K562 (cell line): ENCODE results near the gene CCDC124. TPM values are rescaled to one million over a fixed set of nuclear protein-coding genes. Genes with fewer than 3 reads are reported as not detected.

Experiments
- CHD7 ChIP-seq: fragments of 200-600 bp; sonication (generic); IDR thresholded peaks from one replicate; pipeline ENCODE4 v1.6.1; 2012; ENCODE audit warnings: mild to moderate bottlenecking, low read depth, low read length, inconsistent platforms
- KAT7 ChIP-seq: sonication (generic); formaldehyde crosslinking; IDR thresholded peaks from 2 replicates; pipeline ENCODE4 v1.8.0; 2022; ENCODE audit warnings: missing genetic modification reagents, mild to moderate bottlenecking, borderline replicate concordance
- KDM1A ChIP-seq, 2 experiments: fragments of 450-650 bp; IDR thresholded peaks; 2 replicates each; pipeline ENCODE4 v1.6.1; 2016; ENCODE audit warnings: mild to moderate bottlenecking in 2 of 2
- THAP12 ChIP-seq: fragments of 250-450 bp; sonication (Bioruptor Pico); IDR thresholded peaks from 2 replicates; pipeline ENCODE4 v1.9.0; 2021; ENCODE audit warnings: mild to moderate bottlenecking, inconsistent platforms
- ZNF274 ChIP-seq: IDR thresholded peaks from 2 replicates; pipeline ENCODE4 v1.6.1; 2011; ENCODE audit warnings: low read depth, mild to moderate bottlenecking, low read length, moderate library complexity, borderline replicate concordance
- polyA plus RNA-seq, 8 experiments: library from polyadenylated mRNA; depleted of rRNA in 4 of 8; stranded (reverse) in 5 of 8; unstranded in 3 of 8; fragments of >200 nt; fragmentation: Nextera tagmentation in 2 of 8; fragmentation: Illumina TruSeq in 1 of 8; extraction: Ambion mirVana in 2 of 8; extraction: Trizol in 1 of 8; gene quantifications; 2 replicates each; pipeline versions ENCODE4 v1.2.1 to v1.2.3, GENCODE V29; 2011 to 2014; ENCODE audit warnings: inconsistent platforms in 1 of 8, missing spikeins in 1 of 8
- total RNA-seq, 7 experiments: library from RNA; depleted of rRNA in 6 of 7; stranded (reverse); fragments of >200 nt in 6 of 7; fragmentation: Illumina TruSeq in 2 of 7; extraction: Trizol in 2 of 7; gene quantifications; 2 replicates each; pipeline versions ENCODE4 v1.2.1 to v1.2.3, GENCODE V29; 2011 to 2021; ENCODE audit warnings: low replicate concordance in 1 of 7
- TF ChIP-seq, protein P1 (sequence below): fragments of 450-650 bp; formaldehyde crosslinking; IDR thresholded peaks from 2 replicates; pipeline ENCODE4 v1.4.0; 2022; ENCODE audit warnings: mild to moderate bottlenecking, moderate library complexity

The CCDC124 gene
- total and polyA plus RNA-seq, 9 of the 15 experiments (the other 6 are each of a cell fraction or from before 2014, with no cell fraction given) = 5.8 to 234 (median 40.1) TPM

GRCh38 chr19:17951990-17952976 lies 19.5 kb downstream of the CCDC124 start (continued):
- TF ChIP-seq THAP12 (CRISPR knock-in tag) (no peak), KDM1A (IDR thresholded peaks at IDR 0.05) (peak; percentile 44 to 78; a peak in 3 of 4 replicates), KAT7 (CRISPR knock-in tag) (no peak), CHD7 (no peak), ZNF274 (no peak)
- TF ChIP-seq, protein P1, sequence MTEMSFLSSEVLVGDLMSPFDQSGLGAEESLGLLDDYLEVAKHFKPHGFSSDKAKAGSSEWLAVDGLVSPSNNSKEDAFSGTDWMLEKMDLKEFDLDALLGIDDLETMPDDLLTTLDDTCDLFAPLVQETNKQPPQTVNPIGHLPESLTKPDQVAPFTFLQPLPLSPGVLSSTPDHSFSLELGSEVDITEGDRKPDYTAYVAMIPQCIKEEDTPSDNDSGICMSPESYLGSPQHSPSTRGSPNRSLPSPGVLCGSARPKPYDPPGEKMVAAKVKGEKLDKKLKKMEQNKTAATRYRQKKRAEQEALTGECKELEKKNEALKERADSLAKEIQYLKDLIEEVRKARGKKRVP (CRISPR knock-in tag) = no peak
